SH-SY5Y (cell line): Measurements from ENCODE around the gene TRIM8.

Experiments used
- GATA2 ChIP-seq: IDR thresholded peaks from 2 replicates; pipeline ENCODE4 v1.6.1; 2011; ENCODE audit warnings: mild to moderate bottlenecking, low read depth, low read length
- GATA3 ChIP-seq: IDR thresholded peaks from 2 replicates; pipeline ENCODE4 v1.6.1; 2011; ENCODE audit warnings: low read depth, mild to moderate bottlenecking, low read length, moderate library complexity

DNA sequence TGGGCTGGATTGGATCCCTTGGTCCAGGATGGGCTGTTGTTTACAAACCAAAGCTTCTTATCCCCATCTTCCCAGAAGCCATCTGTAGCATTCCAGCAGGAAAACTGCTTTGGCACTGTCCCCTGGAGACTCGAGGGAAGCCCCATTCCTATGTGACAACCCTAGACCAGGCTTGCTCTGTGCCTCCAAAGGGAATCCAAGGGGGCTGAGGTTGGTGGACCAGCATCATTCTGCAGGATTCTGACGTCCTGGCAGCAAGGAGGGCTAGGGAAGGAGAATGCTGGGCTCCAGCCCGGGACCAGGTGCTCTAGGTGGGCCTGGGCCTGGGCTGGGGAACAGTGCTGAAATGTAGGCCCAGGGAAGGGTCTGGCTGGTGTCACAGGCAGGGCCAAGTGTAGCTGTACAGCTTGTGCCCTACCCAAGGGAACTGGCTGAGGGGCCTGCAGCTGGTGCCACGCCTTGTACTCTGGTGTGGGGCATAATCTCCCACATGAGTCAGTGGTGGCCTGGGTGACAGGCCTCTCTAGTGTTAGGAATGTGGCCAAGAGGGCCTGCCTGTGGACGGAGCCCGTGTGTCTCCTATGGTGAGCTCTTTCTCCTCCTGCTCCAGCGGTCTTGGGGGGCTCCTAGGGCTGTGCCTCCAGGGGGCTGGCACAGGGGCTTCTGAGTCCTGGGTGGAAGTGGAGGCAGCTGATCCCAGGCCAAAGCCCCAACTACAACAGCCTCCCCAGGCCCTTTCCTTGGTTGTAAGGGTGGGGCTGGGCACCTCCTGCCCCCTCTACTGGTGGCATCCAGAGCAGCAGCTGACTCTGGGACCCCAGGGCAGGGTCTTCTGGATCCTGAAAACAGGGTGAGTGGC, 25.2 kb downstream of the TRIM8 start:
- TF ChIP-seq GATA2 (no peak), GATA3 (no peak)
